Caco-2 (cell line): ENCODE data around the gene ASIC4. TPM values are rescaled to one million over a fixed set of nuclear protein-coding genes. Genes with fewer than 3 reads are reported as not detected.

ENCODE experiments used
- BruUV-seq: library from RNA; stranded (reverse); fragments of 400-500 nt; replicated peaks from 2 replicates; lab custom pipeline; 2021; lab: Mats Ljungman, UMichigan
- CTCF ChIA-PET: fragments of 300-600 bp; sonication (Branson Sonifier 250); formaldehyde crosslinking; loops from one replicate; lab custom pipeline; 2022; ENCODE audit warnings: antibody characterized with exemption; lab: Charles Lee
- POLR2A ChIA-PET: fragments of 300-600 bp; sonication (Branson Sonifier 250); formaldehyde crosslinking; loops from one replicate; lab custom pipeline; 2022; ENCODE audit warnings: antibody characterized with exemption; lab: Charles Lee
- DNase-seq, 2 experiments: peaks; one replicate each; pipeline versions ENCODE4 v3.0.0 to v3.0.0-alpha.2; 2020 to 2022
- H3K27me3 ChIP-seq: replicated peaks from 2 replicates; pipeline ENCODE4 v1.6.0; 2011; ENCODE audit warnings: low read length; ENCODE audit not compliant: control insufficient read depth, insufficient read depth
- H3K36me3 ChIP-seq: 2 replicates; pipeline ENCODE4 v1.5.1; 2011; ENCODE audit warnings: low read length; ENCODE audit not compliant: control insufficient read depth, insufficient read depth
- H3K4me1 ChIP-seq: fragments of 250-450 bp; sonication (Bioruptor Pico); 2 replicates; pipeline ENCODE4 v1.5.1; 2020; ENCODE audit warnings: mild to moderate bottlenecking
- H3K4me3 ChIP-seq: 2 replicates; pipeline ENCODE4 v1.5.1; 2011; ENCODE audit warnings: low read depth, mild to moderate bottlenecking, control low read depth, low read length
- H3K9me3 ChIP-seq: fragments of 250-450 bp; sonication (Bioruptor Pico); 2 replicates; pipeline ENCODE4 v1.5.1; 2020; ENCODE audit warnings: mild to moderate bottlenecking, moderate library complexity
- H3K27ac Mint-ChIP-seq: one replicate; pipeline ENCODE4 v1.8.0; 2022; ENCODE audit warnings: mixed read lengths; ENCODE audit not compliant: unreplicated experiment
- H3K27me3 Mint-ChIP-seq: one replicate; pipeline ENCODE4 v1.8.0; 2022; ENCODE audit warnings: mixed read lengths; ENCODE audit not compliant: insufficient read depth, unreplicated experiment
- H3K36me3 Mint-ChIP-seq: one replicate; pipeline ENCODE4 v1.8.0; 2022; ENCODE audit warnings: mild to moderate bottlenecking, mixed read lengths; ENCODE audit not compliant: insufficient read depth, unreplicated experiment
- H3K4me1 Mint-ChIP-seq: one replicate; pipeline ENCODE4 v1.8.0; 2022; ENCODE audit warnings: low read depth, mixed read lengths; ENCODE audit not compliant: unreplicated experiment
- H3K4me3 Mint-ChIP-seq: one replicate; pipeline ENCODE4 v1.8.0; 2022; ENCODE audit warnings: mild to moderate bottlenecking, moderate library complexity, mixed read lengths; ENCODE audit not compliant: unreplicated experiment
- H3K9me3 Mint-ChIP-seq: one replicate; pipeline ENCODE4 v1.8.0; 2022; ENCODE audit warnings: mixed read lengths; ENCODE audit not compliant: unreplicated experiment
- CTCF ChIP-seq, 2 experiments: fragments of 200-600 bp in 1 of 2; IDR thresholded peaks; 1 replicate in 1 of 2; 2 replicates in 1 of 2; pipeline versions ENCODE4 v1.5.1 to v1.8.0; 2011 to 2022; ENCODE audit warnings: antibody characterized with exemption in 1 of 2, control low read depth in 1 of 2, inconsistent platforms in 1 of 2, low read depth in 1 of 2, low read length in 1 of 2, mild to moderate bottlenecking in 1 of 2, moderate library complexity in 1 of 2; ENCODE audit not compliant: insufficient read depth in 1 of 2, severe bottlenecking in 1 of 2, unreplicated experiment in 1 of 2
- intact Hi-C: fragments of 100-400 bp; cut with micrococcal nuclease; formaldehyde crosslinking; loops from one replicate; pipeline ENCODE4 v1.10.0; 2022; ENCODE audit not compliant: unreplicated experiment
- total RNA-seq: library from RNA; stranded (reverse); gene quantifications from 2 replicates; pipeline ENCODE4 v1.2.3, GENCODE V29; 2022

The ASIC4 gene
- total RNA-seq, 1 experiment from 2014 or later: 0.16 TPM

- Mint-ChIP-seq H3K9me3 (no peaks in the 10 kb centered on the region), H3K4me3 (peak overlapping the region; percentile 98), H3K4me1 (peaks cover 16% of the 10 kb centered on the region), H3K27ac (peak overlapping the region; percentile 94), H3K27me3 (peaks cover 7% of the 10 kb centered on the region), H3K36me3 (peaks cover 11% of the 10 kb centered on the region)
- Histone ChIP-seq H3K27me3 (no peaks in the 10 kb centered on the region), H3K36me3 (no peaks in the 10 kb centered on the region), H3K9me3 (no peaks in the 10 kb centered on the region), H3K4me1 (peaks cover 14% of the 10 kb centered on the region; the same call in 1 of the 2 replicates), H3K4me3 (peak overlapping the region; percentile 86)
- no peak for TF ChIP-seq CTCF (IDR thresholded peaks at IDR 0.05; ENCODE audit: insufficient read depth in 1 of 2, low read depth in 1 of 2, low read length in 1 of 2, severe bottlenecking in 1 of 2, unreplicated experiment in 1 of 2)
- no TSS peak for BruUV-seq
- CTCF ChIA-PET: interaction anchor here (0.8 to 7.2 kb wide), 13 partner anchors 11 to 203 kb away, joined by 3 to 243 read pairs (median 11); partner anchors contain the start of genes CHPF, DNPEP and TMEM198
- POLR2A ChIA-PET: interaction anchor here (1.0 to 1.7 kb wide), 8 partner anchors 10 to 109 kb away, joined by 3 to 10 read pairs (median 7); partner anchors contain the start of genes DNPEP and STK11IP
- DNase-seq: peak; percentile 83 to 88
- intact Hi-C loops: loop anchor here (1.0 kb wide), 5 partner anchors 13 to 109 kb away; partner anchors contain the start of gene STK11IP
Observed at GRCh38 chr2:219497495-219498279, 16.6 kb upstream of the ASIC4 start.

- H3K4me3 ChIP-seq: peak within 1 kb of the TSS; percentile 86
- H3K27ac Mint-ChIP-seq: peak within 1 kb of the TSS; percentile 94
- H3K4me1 ChIP-seq: peaks cover 14% of the 10 kb centered on the region; the same call in 1 of the 2 replicates
- no peaks in the 10 kb centered on the region for H3K36me3 ChIP-seq
- intact Hi-C loops: loop anchor here (1.0 kb wide), 5 partner anchors 12 to 110 kb away; partner anchors contain the start of gene STK11IP
- ChIA-PET POLR2A (interaction anchor here (0.6 to 1.7 kb wide), 17 partner anchors 9 to 910 kb away, joined by 3 to 10 read pairs (median 4); partner anchors contain the start of genes DNAJB2, DNPEP and STK11IP), CTCF (interaction anchor here (0.6 to 7.2 kb wide), 22 partner anchors 11 to 204 kb away, joined by 3 to 243 read pairs (median 5); partner anchors contain the start of genes ASIC4, CHPF, DNPEP and STK11IP)
- peak within 1 kb of the TSS; percentile 98 for H3K4me3 Mint-ChIP-seq
- peaks cover 11% of the 10 kb centered on the region for H3K36me3 Mint-ChIP-seq
- H3K4me1 Mint-ChIP-seq: peaks cover 16% of the 10 kb centered on the region
- no peaks in the 10 kb centered on the region for H3K9me3 ChIP-seq
- H3K27me3 Mint-ChIP-seq: peaks cover under 1% of the 10 kb centered on the region
- no peak for TF ChIP-seq CTCF (IDR thresholded peaks at IDR 0.05; ENCODE audit: insufficient read depth in 1 of 2, low read depth in 1 of 2, low read length in 1 of 2, severe bottlenecking in 1 of 2, unreplicated experiment in 1 of 2)
- peak; percentile 98 to 99 for DNase-seq
- H3K27me3 ChIP-seq: no peaks in the 10 kb centered on the region
- H3K9me3 Mint-ChIP-seq: no peaks in the 10 kb centered on the region
- BruUV-seq: TSS peak; percentile 82
Observed at GRCh38 chr2:219498280-219499057, 15.8 kb upstream of the ASIC4 start, which contains the start of gene GMPPA. Gene GMPPA, plus strand, starts transcription at chr2:219498891. Its CDS starts 1,085 bp downstream, at chr2:219499976.
